Prostate gland (tissue), 2 donors: ENCODE data around the gene RAB33B. TPM values are rescaled to one million over a fixed set of nuclear protein-coding genes. Genes with fewer than 3 reads are reported as not detected.
"Not testable (repeated sequence)": the region's sequence is repeated elsewhere in the genome, so short reads cannot be mapped to it uniquely, and the experiment has no call there.

ENCODE experiments used
- DNase-seq: peaks from one replicate; pipeline ENCODE4 v3.0.0-alpha.2; 2019; ENCODE audit warnings: low spot score
- H3K27ac ChIP-seq, 2 donors: fragments of 200-600 bp; sonication (generic); 2 replicates each; pipeline ENCODE4 v1.5.1; 2017 to 2019
- H3K27me3 ChIP-seq: fragments of 200-600 bp; sonication (generic); replicated peaks from 2 replicates; pipeline ENCODE4 v1.5.1; 2019; ENCODE audit not compliant: insufficient read depth
- H3K36me3 ChIP-seq, 2 donors: fragments of 200-600 bp; sonication (generic); 1 replicate in 1 of 2; 2 replicates in 1 of 2; pipeline versions ENCODE4 v1.5.1 to v1.8.1; 2017 to 2019
- H3K4me1 ChIP-seq: fragments of 200-600 bp; sonication (generic); replicated peaks from 2 replicates; pipeline ENCODE4 v1.5.1; 2019
- H3K4me3 ChIP-seq, 2 donors: fragments of 200-600 bp; sonication (generic); 2 replicates each; pipeline ENCODE4 v1.5.1; 2017 to 2019
- H3K9me3 ChIP-seq: fragments of 200-600 bp; sonication (generic); 2 replicates; pipeline ENCODE4 v1.5.1; 2017
- POLR2A ChIP-seq: fragments of 450-650 bp; IDR thresholded peaks from one replicate; pipeline ENCODE4 v1.6.1; 2016; ENCODE audit warnings: antibody characterized with exemption, mild to moderate bottlenecking
- POLR2AphosphoS5 ChIP-seq: sonication (generic); formaldehyde crosslinking; IDR thresholded peaks from one replicate; pipeline ENCODE4 v1.6.1; 2017; ENCODE audit warnings: antibody characterized with exemption
- WGBS: methylation state at CpG from one replicate; pipeline ENCODE4 v1.1.5; 2018; 5-methylcytosine and 5-hydroxymethylcytosine counted together
- intact Hi-C: fragments of 100-400 bp; cut with DNase I; formaldehyde crosslinking; loops from one replicate; pipeline ENCODE4 v1.14.2; 2022
- total RNA-seq, 2 donors: library from RNA; depleted of rRNA; stranded (reverse); fragments of >200 nt; gene quantifications; one replicate each; pipeline ENCODE4 v1.1.0, GENCODE V29; 2016
- TF ChIP-seq, protein P1 (sequence below), 4 experiments: fragments of 200-600 bp in 2 of 4; fragments of 450-650 bp in 2 of 4; sonication (generic) in 2 of 4; IDR thresholded peaks; 1 replicate in 3 of 4; 2 replicates in 1 of 4; pipeline ENCODE4 v1.5.1; 2016 to 2019; ENCODE audit warnings: antibody characterized with exemption in 4 of 4, mild to moderate bottlenecking in 2 of 4, moderate library complexity in 2 of 4

Gene RAB33B
- total RNA-seq, 2 donors from 2014 or later, result 6.2 to 12.0 TPM

DNA sequence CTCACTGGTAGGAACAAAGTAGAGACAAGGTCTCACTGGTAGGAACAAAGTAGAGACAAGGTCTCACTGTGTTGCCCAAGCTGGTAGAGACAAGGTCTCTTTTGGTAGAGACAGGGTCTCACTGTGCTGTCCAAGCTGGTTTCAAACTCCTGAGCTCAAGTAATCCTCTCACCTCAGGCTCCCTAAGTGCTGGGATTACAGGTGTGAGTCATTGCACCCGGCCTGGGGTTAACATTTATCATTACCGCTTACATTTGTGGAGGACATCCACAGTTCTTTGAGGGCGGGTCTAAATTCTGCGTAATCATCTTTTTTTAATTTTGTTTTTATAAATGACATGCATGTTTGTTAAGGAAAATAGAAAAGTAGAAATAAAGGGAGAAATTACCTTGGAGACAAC, 12.0 kb downstream of the RAB33B start:
- Histone ChIP-seq H3K27ac (no peak overlapping the region), H3K36me3 (no peaks in the 10 kb centered on the region), H3K4me3 (no peak overlapping the region), H3K27me3 (no peaks in the 10 kb centered on the region), H3K4me1 (no peaks in the 10 kb centered on the region), H3K9me3 (no peaks in the 10 kb centered on the region)
- TF ChIP-seq, protein P1, sequence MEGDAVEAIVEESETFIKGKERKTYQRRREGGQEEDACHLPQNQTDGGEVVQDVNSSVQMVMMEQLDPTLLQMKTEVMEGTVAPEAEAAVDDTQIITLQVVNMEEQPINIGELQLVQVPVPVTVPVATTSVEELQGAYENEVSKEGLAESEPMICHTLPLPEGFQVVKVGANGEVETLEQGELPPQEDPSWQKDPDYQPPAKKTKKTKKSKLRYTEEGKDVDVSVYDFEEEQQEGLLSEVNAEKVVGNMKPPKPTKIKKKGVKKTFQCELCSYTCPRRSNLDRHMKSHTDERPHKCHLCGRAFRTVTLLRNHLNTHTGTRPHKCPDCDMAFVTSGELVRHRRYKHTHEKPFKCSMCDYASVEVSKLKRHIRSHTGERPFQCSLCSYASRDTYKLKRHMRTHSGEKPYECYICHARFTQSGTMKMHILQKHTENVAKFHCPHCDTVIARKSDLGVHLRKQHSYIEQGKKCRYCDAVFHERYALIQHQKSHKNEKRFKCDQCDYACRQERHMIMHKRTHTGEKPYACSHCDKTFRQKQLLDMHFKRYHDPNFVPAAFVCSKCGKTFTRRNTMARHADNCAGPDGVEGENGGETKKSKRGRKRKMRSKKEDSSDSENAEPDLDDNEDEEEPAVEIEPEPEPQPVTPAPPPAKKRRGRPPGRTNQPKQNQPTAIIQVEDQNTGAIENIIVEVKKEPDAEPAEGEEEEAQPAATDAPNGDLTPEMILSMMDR (IDR thresholded peaks at IDR 0.05), result no peak
- TF ChIP-seq POLR2A (no peak), POLR2AphosphoS5 (no peak)
- intact Hi-C loops, result no loop called here
- 98% methylated on average over 4 of the region's 4 CpGs for WGBS
- no peak for DNase-seq

DNA sequence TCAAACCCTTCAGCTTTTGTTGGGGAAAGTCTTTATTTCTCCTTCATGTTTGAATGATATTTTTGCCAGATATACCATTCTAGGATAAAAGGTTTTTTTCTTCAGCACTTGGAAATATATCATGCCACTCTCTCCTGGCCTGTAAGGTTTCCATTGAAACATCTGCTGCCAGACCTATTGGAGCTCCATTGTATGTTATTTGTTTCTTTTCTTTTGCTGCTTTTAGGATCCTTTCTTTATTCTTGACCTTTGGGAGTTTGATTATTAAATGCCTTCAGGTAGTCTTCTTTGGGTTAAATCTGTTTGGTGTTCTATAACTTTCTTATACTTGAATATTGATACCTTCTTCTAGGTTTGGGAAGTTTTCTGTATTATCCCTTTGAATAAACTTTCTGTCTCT, 14.8 kb downstream of the RAB33B start:
- DNase-seq, H3K27ac ChIP-seq, H3K27me3 ChIP-seq, H3K36me3 ChIP-seq, H3K9me3 ChIP-seq, intact Hi-C loops, H3K4me3 ChIP-seq, H3K4me1 ChIP-seq: not testable (repeated sequence)

DNA sequence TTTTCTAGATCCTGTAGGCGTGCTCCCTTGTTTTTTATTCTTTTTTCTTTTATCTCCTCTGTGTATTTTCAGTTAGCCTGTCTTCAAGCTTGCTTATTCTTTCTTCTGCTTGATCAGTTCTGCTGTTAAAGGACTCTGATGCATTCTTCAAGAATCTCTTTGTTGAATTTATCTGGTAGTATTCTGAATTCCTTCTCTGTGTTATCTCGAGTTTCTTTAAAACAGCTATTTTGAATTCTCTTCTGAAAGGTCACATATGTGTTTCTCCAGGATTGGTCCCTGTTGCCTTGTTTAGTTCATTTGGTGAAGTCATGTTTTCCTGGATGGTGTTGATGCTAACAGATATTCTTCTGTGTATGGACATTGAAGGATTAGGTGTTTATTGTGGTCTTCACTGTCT, 15.3 kb downstream of the RAB33B start:
- 95% methylated on average over 2 of the region's 2 CpGs for WGBS
- H3K36me3 ChIP-seq, result no peaks in the 10 kb centered on the region
- H3K27me3 ChIP-seq, result no peaks in the 10 kb centered on the region
- no peak for TF ChIP-seq POLR2A
- no peak for TF ChIP-seq POLR2AphosphoS5
- TF ChIP-seq, protein P1 (IDR thresholded peaks at IDR 0.05), result no peak
- H3K4me3 ChIP-seq, result no peak overlapping the region
- H3K9me3 ChIP-seq, result no peaks in the 10 kb centered on the region
- H3K4me1 ChIP-seq, result no peaks in the 10 kb centered on the region
- intact Hi-C loops, result no loop called here
- H3K27ac ChIP-seq, result no peak overlapping the region
- no peak for DNase-seq

DNA sequence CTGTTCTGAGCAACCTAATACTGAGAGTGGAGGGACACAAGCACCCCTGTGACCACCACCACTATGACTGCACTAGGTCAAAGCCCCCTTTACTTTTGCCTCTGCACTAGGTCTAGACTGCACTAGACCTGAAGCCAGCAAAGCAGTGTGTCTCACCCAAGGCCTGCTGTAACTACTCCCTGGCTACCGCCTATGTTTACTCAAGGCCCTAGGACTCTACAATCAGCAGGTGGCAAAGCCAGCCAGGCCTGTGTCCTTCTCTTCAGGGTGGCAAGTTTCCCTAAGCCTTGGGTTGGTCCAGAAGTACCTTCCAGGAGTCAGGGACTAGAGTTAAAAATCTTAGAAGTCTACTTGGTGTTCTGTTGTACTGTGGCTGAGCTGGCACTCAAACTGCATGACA, 15.9 kb downstream of the RAB33B start:
- no peak for DNase-seq
- 76% methylated on average over 1 of the region's 1 CpG for WGBS
- H3K4me1 ChIP-seq, result no peaks in the 10 kb centered on the region
- H3K4me3 ChIP-seq, result no peak overlapping the region
- TF ChIP-seq POLR2AphosphoS5 (no peak), POLR2A (no peak)
- TF ChIP-seq, protein P1 (IDR thresholded peaks at IDR 0.05), result no peak
- H3K27ac ChIP-seq, result no peak overlapping the region
- H3K36me3 ChIP-seq, result no peaks in the 10 kb centered on the region
- H3K9me3 ChIP-seq, result no peaks in the 10 kb centered on the region
- intact Hi-C loops, result no loop called here
- no peaks in the 10 kb centered on the region for H3K27me3 ChIP-seq

DNA sequence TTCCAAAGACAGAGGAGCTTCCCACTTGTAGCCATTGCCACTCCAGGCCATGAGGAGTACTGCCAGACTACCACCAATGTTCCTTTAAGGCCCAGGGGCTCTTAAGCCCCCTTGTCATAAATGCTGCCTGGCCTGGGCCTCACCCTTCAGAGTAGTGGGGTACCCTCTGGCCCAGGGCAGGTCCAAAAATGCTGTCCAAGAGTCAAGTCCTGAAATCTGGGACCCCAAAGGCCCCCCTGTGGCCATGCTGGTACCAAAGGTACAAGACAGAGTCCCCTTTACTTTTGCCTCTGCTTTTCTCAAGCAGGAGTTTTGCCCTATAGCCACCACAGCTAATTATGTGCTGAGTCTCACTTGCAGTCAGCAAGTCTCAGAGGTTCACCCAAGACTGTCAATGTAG, 16.4 kb downstream of the RAB33B start:
- no peak overlapping the region for H3K27ac ChIP-seq
- H3K36me3 ChIP-seq, result no peaks in the 10 kb centered on the region
- intact Hi-C loops, result no loop called here
- no peaks in the 10 kb centered on the region for H3K4me1 ChIP-seq
- H3K9me3 ChIP-seq, result no peaks in the 10 kb centered on the region
- H3K4me3 ChIP-seq, result no peak overlapping the region
- no peaks in the 10 kb centered on the region for H3K27me3 ChIP-seq
- TF ChIP-seq, protein P1 (IDR thresholded peaks at IDR 0.05), result no peak
- TF ChIP-seq POLR2A (no peak), POLR2AphosphoS5 (no peak)
- DNase-seq, result no peak
